HEK293 (cell line): Measurements from ENCODE around the gene TSPAN10.
A peak's percentile ranks its signal among the peaks of the same experiment; 100 is the strongest.

Source experiments
- BCL11B ChIP-seq: fragments of 450-650 bp; formaldehyde crosslinking; IDR thresholded peaks from 2 replicates; pipeline ENCODE4 v1.5.1; 2016; ENCODE audit warnings: low read depth, missing biosample characterization, missing genetic modification characterization
- EGR2 ChIP-seq: fragments of 450-650 bp; formaldehyde crosslinking; IDR thresholded peaks from 2 replicates; pipeline ENCODE4 v1.5.1; 2016; ENCODE audit warnings: low read depth, missing biosample characterization, missing genetic modification characterization
- GFI1B ChIP-seq: fragments of 450-650 bp; formaldehyde crosslinking; IDR thresholded peaks from 2 replicates; pipeline ENCODE4 v1.5.1; 2016; ENCODE audit warnings: missing biosample characterization, missing genetic modification characterization
- GLIS2 ChIP-seq: fragments of 450-650 bp; formaldehyde crosslinking; IDR thresholded peaks from 2 replicates; pipeline ENCODE4 v1.5.1; 2016; ENCODE audit warnings: missing biosample characterization, missing genetic modification characterization
- HOXD13 ChIP-seq: sonication (generic); formaldehyde crosslinking; IDR thresholded peaks from 2 replicates; pipeline ENCODE4 v1.8.0; 2022; ENCODE audit warnings: missing genetic modification reagents, borderline replicate concordance
- KLF8 ChIP-seq: fragments of 450-650 bp; formaldehyde crosslinking; IDR thresholded peaks from 2 replicates; pipeline ENCODE4 v1.5.1; 2016; ENCODE audit warnings: missing biosample characterization, missing genetic modification characterization
- RBAK ChIP-seq: fragments of 450-650 bp; formaldehyde crosslinking; IDR thresholded peaks from 2 replicates; pipeline ENCODE4 v1.5.1; 2016; ENCODE audit warnings: missing biosample characterization, missing genetic modification characterization
- SCRT2 ChIP-seq: fragments of 450-650 bp; formaldehyde crosslinking; IDR thresholded peaks from 2 replicates; pipeline ENCODE4 v1.5.1; 2016; ENCODE audit warnings: missing biosample characterization, missing genetic modification characterization
- SP3 ChIP-seq: fragments of 450-650 bp; formaldehyde crosslinking; IDR thresholded peaks from 2 replicates; pipeline ENCODE4 v1.5.1; 2016; ENCODE audit warnings: missing biosample characterization, missing genetic modification characterization
- YY2 ChIP-seq: fragments of 450-650 bp; formaldehyde crosslinking; IDR thresholded peaks from 2 replicates; pipeline ENCODE4 v1.5.1; 2016; ENCODE audit warnings: missing biosample characterization, missing genetic modification characterization
- ZBTB48 ChIP-seq: fragments of 450-650 bp; formaldehyde crosslinking; IDR thresholded peaks from 2 replicates; pipeline ENCODE4 v1.5.1; 2016; ENCODE audit warnings: missing biosample characterization, missing genetic modification characterization
- ZFP37 ChIP-seq: fragments of 450-650 bp; formaldehyde crosslinking; IDR thresholded peaks from 2 replicates; pipeline ENCODE4 v1.5.1; 2016; ENCODE audit warnings: missing biosample characterization, missing genetic modification characterization
- ZNF112 ChIP-seq: fragments of 450-650 bp; formaldehyde crosslinking; IDR thresholded peaks from 2 replicates; pipeline ENCODE4 v1.5.0; 2017; ENCODE audit warnings: missing biosample characterization, missing genetic modification characterization
- ZNF121 ChIP-seq: fragments of 450-650 bp; formaldehyde crosslinking; IDR thresholded peaks from 2 replicates; pipeline ENCODE4 v1.5.1; 2016; ENCODE audit warnings: missing biosample characterization, missing genetic modification characterization
- ZNF169 ChIP-seq: fragments of 450-650 bp; formaldehyde crosslinking; IDR thresholded peaks from 2 replicates; pipeline ENCODE4 v1.5.1; 2016; ENCODE audit warnings: missing biosample characterization, missing genetic modification characterization
- ZNF174 ChIP-seq: fragments of 450-650 bp; formaldehyde crosslinking; IDR thresholded peaks from 2 replicates; pipeline ENCODE4 v1.5.0; 2017; ENCODE audit warnings: missing biosample characterization, mild to moderate bottlenecking, missing genetic modification characterization
- ZNF184 ChIP-seq: fragments of 450-650 bp; IDR thresholded peaks from 2 replicates; pipeline ENCODE4 v1.5.1; 2018; ENCODE audit warnings: missing biosample characterization, mild to moderate bottlenecking, missing genetic modification characterization
- ZNF274 ChIP-seq, 2 experiments: fragments of 200-500 bp in 1 of 2; fragments of 450-650 bp in 1 of 2; sonication (Bioruptor generic) in 1 of 2; formaldehyde crosslinking in 1 of 2; IDR thresholded peaks; 2 replicates each; pipeline versions ENCODE4 v1.5.1 to v1.6.1; 2014 to 2016; ENCODE audit warnings: borderline replicate concordance in 1 of 2, inconsistent platforms in 1 of 2, low read length in 1 of 2, missing biosample characterization in 1 of 2, missing genetic modification characterization in 1 of 2
- ZNF335 ChIP-seq: fragments of 450-650 bp; formaldehyde crosslinking; conservative IDR thresholded peaks from 2 replicates; pipeline ENCODE4 v1.5.1; 2016; ENCODE audit warnings: missing biosample characterization, missing genetic modification characterization
- ZNF366 ChIP-seq: fragments of 450-650 bp; formaldehyde crosslinking; conservative IDR thresholded peaks from 2 replicates; pipeline ENCODE4 v1.5.1; 2016; ENCODE audit warnings: missing biosample characterization, missing genetic modification characterization
- ZNF394 ChIP-seq: fragments of 450-650 bp; formaldehyde crosslinking; IDR thresholded peaks from 2 replicates; pipeline ENCODE4 v1.5.1; 2016; ENCODE audit warnings: missing biosample characterization, missing genetic modification characterization, mild to moderate bottlenecking, moderate library complexity, borderline replicate concordance
- ZNF423 ChIP-seq: fragments of 450-650 bp; formaldehyde crosslinking; IDR thresholded peaks from 2 replicates; pipeline ENCODE4 v1.5.1; 2016; ENCODE audit warnings: missing biosample characterization, missing genetic modification characterization
- ZNF426 ChIP-seq: fragments of 450-650 bp; formaldehyde crosslinking; IDR thresholded peaks from 2 replicates; pipeline ENCODE4 v1.5.1; 2017; ENCODE audit warnings: missing biosample characterization, missing genetic modification characterization, mild to moderate bottlenecking, inconsistent platforms, moderate library complexity
- ZNF629 ChIP-seq: fragments of 450-650 bp; formaldehyde crosslinking; IDR thresholded peaks from 2 replicates; pipeline ENCODE4 v1.5.1; 2017; ENCODE audit warnings: missing biosample characterization, missing genetic modification characterization
- ZNF785 ChIP-seq: fragments of 450-650 bp; formaldehyde crosslinking; IDR thresholded peaks from 2 replicates; pipeline ENCODE4 v1.5.1; 2016; ENCODE audit warnings: missing biosample characterization, missing genetic modification characterization
- ZNF792 ChIP-seq: fragments of 450-650 bp; formaldehyde crosslinking; IDR thresholded peaks from 2 replicates; pipeline ENCODE4 v1.5.1; 2016; ENCODE audit warnings: missing biosample characterization, missing genetic modification characterization
- ZNF830 ChIP-seq: fragments of 450-650 bp; IDR thresholded peaks from 2 replicates; pipeline ENCODE4 v1.5.0; 2018; ENCODE audit warnings: missing biosample characterization, missing genetic modification characterization, low read depth, mild to moderate bottlenecking, moderate library complexity
- ZXDB ChIP-seq: fragments of 450-650 bp; formaldehyde crosslinking; IDR thresholded peaks from 2 replicates; pipeline ENCODE4 v1.5.1; 2016; ENCODE audit warnings: missing biosample characterization, missing genetic modification characterization
- TF ChIP-seq, protein P1 (sequence below): fragments of 450-650 bp; formaldehyde crosslinking; IDR thresholded peaks from 2 replicates; pipeline ENCODE4 v1.5.1; 2016; ENCODE audit warnings: missing biosample characterization, missing genetic modification characterization
- TF ChIP-seq, protein P2 (sequence below): fragments of 450-650 bp; formaldehyde crosslinking; IDR thresholded peaks from 2 replicates; pipeline ENCODE4 v1.5.1; 2016; ENCODE audit warnings: missing biosample characterization, missing genetic modification characterization
- TF ChIP-seq, protein P3 (sequence below): fragments of 450-650 bp; formaldehyde crosslinking; IDR thresholded peaks from 2 replicates; pipeline ENCODE4 v1.5.1; 2016; ENCODE audit warnings: missing biosample characterization, missing genetic modification characterization, borderline replicate concordance

Gene TSPAN10

DNA sequence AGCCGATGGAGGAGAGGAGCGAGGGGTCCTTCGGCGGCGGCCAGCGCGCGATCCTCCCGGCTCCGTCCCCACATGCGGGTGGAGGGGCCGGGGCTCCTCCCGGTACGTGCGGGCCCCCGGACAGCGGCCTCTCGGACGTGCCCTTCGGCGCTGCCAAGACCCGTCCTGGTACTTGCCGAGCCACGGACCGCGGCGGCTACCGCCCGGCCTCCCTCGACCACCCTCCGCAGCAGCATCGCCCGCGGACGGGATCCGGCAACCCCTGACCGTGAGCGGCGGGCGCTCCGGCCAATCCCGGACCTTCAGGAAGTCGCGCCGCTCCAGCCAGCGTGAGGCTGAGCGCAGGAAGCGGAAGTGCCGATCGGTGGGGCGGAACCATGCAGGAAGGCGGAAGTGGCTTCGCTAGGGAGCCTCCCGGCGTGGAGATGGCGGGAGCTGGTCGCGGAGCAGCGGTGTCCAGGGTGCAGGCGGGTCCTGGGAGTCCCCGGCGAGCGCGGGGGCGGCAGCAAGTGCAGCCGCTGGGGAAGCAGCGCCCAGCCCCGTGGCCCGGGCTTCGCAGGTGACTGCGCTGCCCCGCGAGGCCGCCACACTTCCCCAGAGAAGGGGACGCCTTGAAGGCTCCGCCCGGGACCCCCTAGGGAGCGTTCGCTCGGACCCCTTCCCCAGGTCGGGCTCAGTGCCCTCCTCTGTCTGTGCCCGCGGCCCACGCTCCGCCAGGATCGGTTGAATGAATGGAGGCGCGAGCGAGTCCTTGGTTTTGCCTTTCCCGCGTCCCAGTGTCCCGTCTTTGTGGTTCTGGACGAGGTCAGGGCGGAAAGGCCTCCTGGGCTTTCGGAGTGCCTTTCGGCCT is 29.6 kb downstream of the TSPAN10 start, which contains the start of the genes CCDC137 and OXLD1 (continued):
- no peak for TF ChIP-seq ZNF121 (tag by site-specific recombination)
- TF ChIP-seq SP3 (tag by site-specific recombination) = peak; percentile 86
- TF ChIP-seq RBAK = no peak
- TF ChIP-seq GLIS2 (tag by site-specific recombination) = peak; percentile 100
- no peak for TF ChIP-seq ZNF112 (tag by site-specific recombination)
- TF ChIP-seq SCRT2 (tag by site-specific recombination) = no peak
- peak; percentile 42; the same call in 1 of the 2 replicates for TF ChIP-seq ZNF394
- 0 out of 2 replicates have a peak, but pooled peaks have one; percentile 20 for TF ChIP-seq ZNF169
- peak; percentile 62; the same call in 1 of the 2 replicates for TF ChIP-seq KLF8 (tag by site-specific recombination)
- TF ChIP-seq EGR2 = peak; percentile 56
- TF ChIP-seq ZNF785 (tag by site-specific recombination) = 0 out of 2 replicates have a peak, but pooled peaks have one; percentile 62
- TF ChIP-seq ZXDB (tag by site-specific recombination) = peak; percentile 75; the same call in 1 of the 2 replicates
- TF ChIP-seq, protein P1, sequence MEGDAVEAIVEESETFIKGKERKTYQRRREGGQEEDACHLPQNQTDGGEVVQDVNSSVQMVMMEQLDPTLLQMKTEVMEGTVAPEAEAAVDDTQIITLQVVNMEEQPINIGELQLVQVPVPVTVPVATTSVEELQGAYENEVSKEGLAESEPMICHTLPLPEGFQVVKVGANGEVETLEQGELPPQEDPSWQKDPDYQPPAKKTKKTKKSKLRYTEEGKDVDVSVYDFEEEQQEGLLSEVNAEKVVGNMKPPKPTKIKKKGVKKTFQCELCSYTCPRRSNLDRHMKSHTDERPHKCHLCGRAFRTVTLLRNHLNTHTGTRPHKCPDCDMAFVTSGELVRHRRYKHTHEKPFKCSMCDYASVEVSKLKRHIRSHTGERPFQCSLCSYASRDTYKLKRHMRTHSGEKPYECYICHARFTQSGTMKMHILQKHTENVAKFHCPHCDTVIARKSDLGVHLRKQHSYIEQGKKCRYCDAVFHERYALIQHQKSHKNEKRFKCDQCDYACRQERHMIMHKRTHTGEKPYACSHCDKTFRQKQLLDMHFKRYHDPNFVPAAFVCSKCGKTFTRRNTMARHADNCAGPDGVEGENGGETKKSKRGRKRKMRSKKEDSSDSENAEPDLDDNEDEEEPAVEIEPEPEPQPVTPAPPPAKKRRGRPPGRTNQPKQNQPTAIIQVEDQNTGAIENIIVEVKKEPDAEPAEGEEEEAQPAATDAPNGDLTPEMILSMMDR (tag by site-specific recombination) = no peak
- TF ChIP-seq ZNF426 (tag by site-specific recombination) = no peak
- TF ChIP-seq, protein P2, sequence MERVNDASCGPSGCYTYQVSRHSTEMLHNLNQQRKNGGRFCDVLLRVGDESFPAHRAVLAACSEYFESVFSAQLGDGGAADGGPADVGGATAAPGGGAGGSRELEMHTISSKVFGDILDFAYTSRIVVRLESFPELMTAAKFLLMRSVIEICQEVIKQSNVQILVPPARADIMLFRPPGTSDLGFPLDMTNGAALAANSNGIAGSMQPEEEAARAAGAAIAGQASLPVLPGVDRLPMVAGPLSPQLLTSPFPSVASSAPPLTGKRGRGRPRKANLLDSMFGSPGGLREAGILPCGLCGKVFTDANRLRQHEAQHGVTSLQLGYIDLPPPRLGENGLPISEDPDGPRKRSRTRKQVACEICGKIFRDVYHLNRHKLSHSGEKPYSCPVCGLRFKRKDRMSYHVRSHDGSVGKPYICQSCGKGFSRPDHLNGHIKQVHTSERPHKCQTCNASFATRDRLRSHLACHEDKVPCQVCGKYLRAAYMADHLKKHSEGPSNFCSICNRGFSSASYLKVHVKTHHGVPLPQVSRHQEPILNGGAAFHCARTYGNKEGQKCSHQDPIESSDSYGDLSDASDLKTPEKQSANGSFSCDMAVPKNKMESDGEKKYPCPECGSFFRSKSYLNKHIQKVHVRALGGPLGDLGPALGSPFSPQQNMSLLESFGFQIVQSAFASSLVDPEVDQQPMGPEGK (tag by site-specific recombination) = peak; percentile 63
- 0 out of 2 replicates have a peak, but pooled peaks have one; percentile 26 for TF ChIP-seq ZNF184 (tag by site-specific recombination)
- peak; percentile 58 for TF ChIP-seq ZNF366 (tag by site-specific recombination)
- TF ChIP-seq ZNF629 = peak; percentile 45; the same call in 1 of the 2 replicates
- TF ChIP-seq BCL11B (tag by site-specific recombination) = peak; percentile 82; the same call in 1 of the 2 replicates
- no peak for TF ChIP-seq ZNF274 (IDR thresholded peaks at IDR 0.05; ENCODE audit: low read length)
- no peak for TF ChIP-seq ZNF274 (tag by site-specific recombination; IDR thresholded peaks at IDR 0.05; ENCODE audit: borderline replicate concordance)
- no peak for TF ChIP-seq ZFP37 (tag by site-specific recombination)
- TF ChIP-seq ZNF830 (tag by site-specific recombination) = no peak
- TF ChIP-seq HOXD13 = no peak
- TF ChIP-seq, protein P3, sequence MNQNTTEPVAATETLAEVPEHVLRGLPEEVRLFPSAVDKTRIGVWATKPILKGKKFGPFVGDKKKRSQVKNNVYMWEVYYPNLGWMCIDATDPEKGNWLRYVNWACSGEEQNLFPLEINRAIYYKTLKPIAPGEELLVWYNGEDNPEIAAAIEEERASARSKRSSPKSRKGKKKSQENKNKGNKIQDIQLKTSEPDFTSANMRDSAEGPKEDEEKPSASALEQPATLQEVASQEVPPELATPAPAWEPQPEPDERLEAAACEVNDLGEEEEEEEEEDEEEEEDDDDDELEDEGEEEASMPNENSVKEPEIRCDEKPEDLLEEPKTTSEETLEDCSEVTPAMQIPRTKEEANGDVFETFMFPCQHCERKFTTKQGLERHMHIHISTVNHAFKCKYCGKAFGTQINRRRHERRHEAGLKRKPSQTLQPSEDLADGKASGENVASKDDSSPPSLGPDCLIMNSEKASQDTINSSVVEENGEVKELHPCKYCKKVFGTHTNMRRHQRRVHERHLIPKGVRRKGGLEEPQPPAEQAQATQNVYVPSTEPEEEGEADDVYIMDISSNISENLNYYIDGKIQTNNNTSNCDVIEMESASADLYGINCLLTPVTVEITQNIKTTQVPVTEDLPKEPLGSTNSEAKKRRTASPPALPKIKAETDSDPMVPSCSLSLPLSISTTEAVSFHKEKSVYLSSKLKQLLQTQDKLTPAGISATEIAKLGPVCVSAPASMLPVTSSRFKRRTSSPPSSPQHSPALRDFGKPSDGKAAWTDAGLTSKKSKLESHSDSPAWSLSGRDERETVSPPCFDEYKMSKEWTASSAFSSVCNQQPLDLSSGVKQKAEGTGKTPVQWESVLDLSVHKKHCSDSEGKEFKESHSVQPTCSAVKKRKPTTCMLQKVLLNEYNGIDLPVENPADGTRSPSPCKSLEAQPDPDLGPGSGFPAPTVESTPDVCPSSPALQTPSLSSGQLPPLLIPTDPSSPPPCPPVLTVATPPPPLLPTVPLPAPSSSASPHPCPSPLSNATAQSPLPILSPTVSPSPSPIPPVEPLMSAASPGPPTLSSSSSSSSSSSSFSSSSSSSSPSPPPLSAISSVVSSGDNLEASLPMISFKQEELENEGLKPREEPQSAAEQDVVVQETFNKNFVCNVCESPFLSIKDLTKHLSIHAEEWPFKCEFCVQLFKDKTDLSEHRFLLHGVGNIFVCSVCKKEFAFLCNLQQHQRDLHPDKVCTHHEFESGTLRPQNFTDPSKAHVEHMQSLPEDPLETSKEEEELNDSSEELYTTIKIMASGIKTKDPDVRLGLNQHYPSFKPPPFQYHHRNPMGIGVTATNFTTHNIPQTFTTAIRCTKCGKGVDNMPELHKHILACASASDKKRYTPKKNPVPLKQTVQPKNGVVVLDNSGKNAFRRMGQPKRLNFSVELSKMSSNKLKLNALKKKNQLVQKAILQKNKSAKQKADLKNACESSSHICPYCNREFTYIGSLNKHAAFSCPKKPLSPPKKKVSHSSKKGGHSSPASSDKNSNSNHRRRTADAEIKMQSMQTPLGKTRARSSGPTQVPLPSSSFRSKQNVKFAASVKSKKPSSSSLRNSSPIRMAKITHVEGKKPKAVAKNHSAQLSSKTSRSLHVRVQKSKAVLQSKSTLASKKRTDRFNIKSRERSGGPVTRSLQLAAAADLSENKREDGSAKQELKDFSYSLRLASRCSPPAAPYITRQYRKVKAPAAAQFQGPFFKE = no peak
- TF ChIP-seq YY2 (tag by site-specific recombination) = peak; percentile 92
- peak; percentile 97 for TF ChIP-seq ZBTB48 (tag by site-specific recombination)
- TF ChIP-seq ZNF174 (tag by site-specific recombination) = no peak
- peak; percentile 98 for TF ChIP-seq ZNF335 (tag by site-specific recombination)
- no peak for TF ChIP-seq ZNF792
- TF ChIP-seq GFI1B = no peak
- TF ChIP-seq ZNF423 (tag by site-specific recombination) = peak; percentile 35; the same call in 1 of the 2 replicates
